ENCODE data around the gene BICRAL.
"Not testable (repeated sequence)": the region's sequence is repeated elsewhere in the genome, so short reads cannot be mapped to it uniquely, and the experiment has no call there.

BICRAL gene

GRCh38 chr6:42796171-42796570 lies 14.3 kb downstream of the BICRAL start:
- no peak for DNase-seq

- DNase-seq = not testable (repeated sequence)
Measured at GRCh38 chr6:42797696-42798095, 15.8 kb downstream of the BICRAL start.

DNA sequence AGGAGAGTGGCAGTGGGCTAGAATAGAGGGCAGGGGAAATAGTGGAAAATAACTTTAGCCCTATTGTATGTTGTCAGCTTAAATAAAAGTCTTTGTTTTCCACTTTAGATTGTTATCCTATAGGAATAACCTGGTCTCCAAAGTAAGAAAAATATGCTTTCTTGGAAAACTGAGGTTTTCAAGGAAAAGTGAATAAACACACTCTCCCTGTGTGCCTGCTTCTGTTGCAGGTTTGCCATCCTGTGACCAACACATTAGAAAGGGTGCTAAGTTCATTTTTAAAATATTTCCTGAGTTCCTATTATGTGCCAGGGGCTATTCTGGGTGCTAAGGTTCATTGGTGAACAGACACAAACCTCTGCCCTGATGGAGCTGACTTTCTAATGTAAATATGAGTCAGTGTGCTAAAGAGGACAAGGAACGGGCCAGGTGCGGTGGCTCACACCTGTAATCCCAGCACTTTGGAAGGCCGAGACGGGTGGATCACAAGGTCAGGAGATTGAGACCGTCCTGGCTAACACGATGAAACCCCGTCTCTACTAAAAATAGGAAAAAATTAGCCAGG lies 23.5 kb downstream of the BICRAL start:
- no peak for DNase-seq

GRCh38 chr6:42806359-42806758 lies 24.5 kb downstream of the BICRAL start:
- not testable (repeated sequence) for DNase-seq

DNA sequence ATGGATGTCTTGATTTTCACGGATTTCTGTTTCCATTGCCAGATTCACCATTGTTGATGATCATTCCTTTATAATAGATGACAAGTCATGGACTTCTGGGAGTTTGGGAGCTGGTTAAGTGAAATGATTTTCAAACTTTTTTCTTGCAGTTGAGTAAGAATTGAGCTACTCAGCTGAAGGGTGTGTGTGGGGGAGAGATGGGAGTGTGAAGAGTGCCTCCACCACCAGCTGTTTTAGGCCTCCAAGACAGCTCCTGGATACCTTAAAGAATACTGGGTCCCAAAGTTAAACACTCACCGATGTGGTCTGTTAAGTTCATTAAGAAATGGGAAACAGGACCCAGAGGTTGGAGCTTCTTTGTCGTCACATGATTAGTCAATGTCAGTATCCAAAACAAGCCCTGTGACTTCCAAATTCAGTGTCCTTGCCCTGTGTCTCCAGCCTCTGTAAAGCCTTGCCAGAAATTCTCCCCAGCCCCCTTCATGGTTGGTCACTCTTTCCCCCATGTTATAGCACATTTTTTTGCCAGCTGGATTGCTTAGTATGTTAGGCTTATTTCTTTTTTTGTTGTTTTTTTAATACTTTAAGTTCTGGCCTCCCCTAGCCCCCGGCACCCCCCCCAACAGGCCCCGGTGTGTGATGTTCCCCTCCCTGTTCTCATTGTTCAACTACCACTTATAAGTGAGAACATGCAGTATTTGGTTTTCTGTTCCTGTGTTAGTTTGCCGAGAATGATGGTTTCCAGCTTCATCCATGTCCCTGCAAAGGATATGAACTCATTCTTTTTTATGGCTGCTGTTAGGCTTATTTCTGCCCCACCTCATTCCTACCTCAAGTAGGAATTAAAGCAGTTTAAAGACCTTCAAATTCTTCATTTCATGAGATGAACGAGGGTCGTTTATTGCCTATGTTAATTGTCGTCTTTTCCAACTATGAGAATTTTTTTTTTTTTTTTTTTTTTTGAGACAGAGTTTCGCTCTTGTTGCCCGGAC lies 26.9 kb downstream of the BICRAL start:
- no peak for DNase-seq

GRCh38 chr6:42813074-42813645 lies 31.3 kb downstream of the BICRAL start:
- no peak for DNase-seq

- no peak for DNase-seq
Measured at GRCh38 chr6:42813906-42814444, 32.1 kb downstream of the BICRAL start.

GRCh38 chr6:42815726-42816125 lies 33.9 kb downstream of the BICRAL start:
- DNase-seq = not testable (repeated sequence)

DNA sequence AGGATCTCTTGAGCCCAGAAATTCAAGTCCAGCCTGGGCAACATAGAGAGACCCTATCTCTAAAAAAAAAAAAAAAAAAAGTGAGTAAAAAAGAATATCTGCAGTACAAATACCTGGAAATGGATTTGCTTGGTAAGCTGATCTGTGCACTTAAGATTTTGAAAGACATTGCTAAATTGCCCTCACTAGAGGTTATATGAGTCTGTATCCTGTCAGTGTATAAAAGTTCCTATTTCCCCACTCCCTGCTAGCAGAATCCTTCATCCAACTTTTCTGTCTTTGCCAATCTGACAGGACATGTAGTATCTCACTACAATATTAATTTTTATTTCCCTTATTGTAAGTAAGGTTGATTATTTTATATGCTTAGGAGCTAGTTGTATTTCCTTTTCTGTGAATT lies 36.1 kb downstream of the BICRAL start:
- DNase-seq = no peak

DNA sequence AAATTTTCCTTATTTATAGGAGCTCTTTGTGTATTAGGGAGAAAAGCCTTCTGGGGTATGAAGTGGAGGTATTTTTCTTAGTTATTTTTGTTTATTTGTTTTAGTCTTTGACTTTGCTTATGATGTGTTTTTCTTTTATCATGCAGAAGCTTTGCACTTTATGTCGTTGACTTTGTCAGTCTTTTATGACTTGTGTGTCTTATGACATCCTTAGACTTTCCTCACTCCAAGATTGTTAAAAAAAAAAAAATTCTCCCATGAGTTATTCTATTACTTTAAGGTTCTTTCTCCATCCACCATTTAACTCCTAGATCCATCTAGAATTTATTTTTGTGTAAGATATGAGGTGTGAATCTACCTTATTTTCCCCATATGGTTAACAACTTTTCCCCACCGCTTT lies 36.6 kb downstream of the BICRAL start:
- DNase-seq = no peak

GRCh38 chr6:42818878-42819277 lies 37.0 kb downstream of the BICRAL start:
- no peak for DNase-seq

DNA sequence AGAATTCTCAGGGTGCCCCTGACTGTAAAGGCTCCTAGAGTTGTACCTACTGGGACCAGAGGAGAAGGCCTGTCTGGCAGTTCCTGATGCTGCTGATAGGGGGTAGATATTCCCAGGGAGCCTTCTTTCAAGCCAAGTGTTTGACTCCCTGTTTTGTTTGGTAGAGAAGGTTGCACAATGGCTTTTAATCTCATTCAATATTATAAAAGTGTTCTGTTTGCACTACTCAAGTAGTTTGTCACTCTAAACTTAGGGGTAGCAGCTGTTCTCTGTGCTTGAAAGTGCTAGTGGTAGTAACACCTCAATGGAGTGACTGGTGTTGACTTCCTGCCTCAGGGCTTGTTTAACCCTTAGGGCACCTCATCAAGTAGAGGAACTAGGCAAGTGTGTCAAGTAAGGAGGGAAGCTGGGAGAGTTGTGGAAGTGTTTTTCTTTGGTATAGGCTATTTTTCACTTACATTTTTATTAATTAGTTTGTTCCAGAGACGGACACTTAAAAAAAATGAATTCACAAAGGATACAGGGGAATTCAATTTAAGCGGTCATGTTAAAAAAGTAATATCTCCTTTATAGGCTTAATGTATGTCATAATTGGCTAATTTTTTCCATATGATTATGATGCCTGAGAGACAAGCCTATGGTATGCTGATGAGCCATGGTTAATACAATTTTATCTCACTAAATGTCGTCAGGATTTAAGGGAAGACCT lies 38.1 kb downstream of the BICRAL start:
- no peak for DNase-seq

DNA sequence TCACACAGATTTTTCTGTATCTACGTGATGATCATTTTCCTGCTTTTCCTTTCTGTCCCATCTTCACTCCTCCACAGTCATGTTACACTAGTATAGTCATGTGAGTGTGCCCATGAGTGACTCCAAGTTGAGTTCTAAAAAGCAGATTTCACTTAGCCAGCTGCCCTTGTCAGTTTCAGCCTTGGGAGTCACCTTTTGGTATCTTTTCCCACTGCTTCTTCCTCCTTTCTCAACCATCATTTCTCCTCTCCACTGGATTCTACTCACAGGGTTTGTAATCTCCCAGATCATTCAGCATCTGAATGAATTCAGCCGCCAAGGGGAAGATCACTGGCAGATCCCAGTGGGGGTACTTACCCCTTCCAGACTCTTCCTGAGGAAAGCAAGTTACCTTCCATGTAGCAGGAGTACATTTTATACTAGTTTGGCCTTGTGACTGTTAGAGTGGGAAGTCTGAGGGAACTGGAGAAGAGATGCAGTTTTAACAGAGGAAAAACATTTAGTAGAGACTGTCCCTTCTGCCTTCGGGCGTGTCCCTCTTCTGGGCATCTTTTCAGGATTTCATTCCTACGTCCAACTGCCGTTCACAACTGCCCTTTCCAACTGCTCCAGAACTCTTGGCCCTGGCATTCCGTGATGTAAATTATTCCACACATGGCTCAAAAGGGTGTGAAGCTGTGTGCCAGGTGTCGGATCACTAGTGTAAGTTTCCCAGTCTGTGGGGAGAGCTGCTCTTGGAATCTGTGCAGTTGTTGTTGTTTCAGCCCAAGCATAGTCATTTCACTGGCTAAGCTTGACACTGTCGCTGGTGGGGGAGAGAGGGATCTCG lies 38.9 kb downstream of the BICRAL start:
- DNase-seq = no peak

DNA sequence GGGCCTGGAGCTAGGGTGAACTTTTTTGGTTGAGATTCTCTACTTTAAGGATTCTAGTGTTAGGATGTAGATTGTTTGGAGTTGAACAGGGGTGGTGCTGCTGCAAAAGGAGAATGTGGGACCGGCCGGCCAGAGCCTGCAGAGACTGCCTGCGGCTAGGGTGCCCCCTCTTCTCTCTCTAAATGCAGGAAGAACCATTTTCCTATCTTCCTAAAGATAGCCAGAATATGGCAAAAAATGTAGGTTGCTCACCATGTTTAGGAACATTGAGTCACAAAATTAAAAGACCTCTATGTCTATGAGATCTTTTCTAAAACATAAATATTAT lies 39.5 kb downstream of the BICRAL start:
- DNase-seq = no peak

DNA sequence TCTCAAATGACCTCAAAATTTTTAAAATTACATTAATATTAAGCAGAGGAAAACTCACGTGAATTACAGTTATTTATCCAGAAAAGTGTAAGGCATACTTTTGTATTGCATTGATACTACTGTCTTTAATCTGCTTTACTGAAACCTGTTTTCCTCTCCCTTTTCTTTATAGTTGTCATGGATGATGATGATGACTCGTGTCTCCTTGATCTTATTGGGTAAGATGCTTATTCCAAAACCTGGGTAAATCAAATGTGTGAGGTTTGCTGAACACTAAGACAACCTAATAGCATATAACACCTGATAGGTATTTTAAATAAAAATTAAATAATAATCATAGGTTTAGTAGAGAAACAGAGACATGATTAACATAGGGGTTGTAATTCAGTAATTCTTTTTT lies 40.0 kb downstream of the BICRAL start:
- no peak for DNase-seq

GRCh38 chr6:42829561-42830092 lies 47.8 kb downstream of the BICRAL start:
- no peak for DNase-seq

DNA sequence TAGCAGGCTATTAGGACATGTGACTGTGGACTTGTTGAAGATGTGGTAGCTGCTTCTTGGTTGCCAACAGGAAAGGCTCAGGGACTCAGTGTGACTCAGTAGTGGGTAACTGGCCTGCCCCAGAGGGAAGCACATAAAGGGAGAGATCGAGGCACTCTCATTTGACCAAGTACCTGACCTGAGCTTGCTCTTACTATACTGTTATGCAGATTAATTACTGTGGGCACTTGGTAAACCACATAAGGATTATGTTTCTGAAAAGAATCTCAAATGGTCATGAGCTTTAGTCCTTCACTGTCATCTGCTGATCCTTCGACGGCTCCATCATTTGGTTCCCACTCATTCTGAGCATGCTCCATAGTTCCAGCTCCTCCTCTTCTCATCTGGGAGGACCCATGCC lies 49.4 kb downstream of the BICRAL start:
- no peak for DNase-seq

GRCh38 chr6:42834056-42834455 lies 52.2 kb downstream of the BICRAL start:
- DNase-seq = no peak

GRCh38 chr6:42841844-42842584 lies 60.2 kb downstream of the BICRAL start:
- DNase-seq = no peak

DNA sequence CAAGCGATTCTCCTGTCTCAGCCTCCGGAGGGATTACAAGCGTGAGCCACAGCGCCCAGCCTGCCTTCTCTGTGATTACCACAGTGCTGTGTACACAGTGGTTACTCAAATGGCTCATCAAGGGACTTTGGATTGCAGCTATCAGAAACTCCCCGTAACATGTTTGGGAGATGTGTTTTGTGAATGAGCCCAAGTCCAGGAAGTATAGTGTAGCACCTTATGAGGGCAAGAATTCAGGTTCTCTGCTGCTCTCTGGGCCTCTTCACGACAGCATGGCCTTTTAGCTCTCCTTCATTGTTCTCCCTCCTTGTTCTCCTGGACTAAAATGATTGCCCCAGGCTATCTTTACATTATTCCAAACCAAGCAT lies 63.5 kb downstream of the BICRAL start:
- no peak for DNase-seq

DNA sequence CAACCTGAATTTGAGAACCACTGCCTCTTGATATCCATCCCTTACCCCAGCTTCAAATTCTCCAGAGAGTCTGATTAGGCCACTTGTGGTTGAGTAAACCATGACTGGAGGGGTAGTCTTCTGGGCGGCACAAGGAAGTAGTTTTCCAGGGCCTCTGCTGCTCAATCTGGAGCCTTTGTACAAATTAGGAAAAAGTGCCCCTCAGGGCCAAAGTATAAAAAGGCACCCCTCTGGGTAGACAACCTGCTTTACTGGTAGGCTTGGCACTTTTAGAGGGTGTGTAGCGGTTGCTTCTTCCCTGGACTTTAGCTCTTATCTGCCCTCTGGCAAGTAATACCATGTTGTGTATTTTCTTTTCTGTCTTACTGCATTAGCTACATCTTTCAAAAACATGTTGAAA lies 64.7 kb downstream of the BICRAL start:
- DNase-seq = no peak
